ENCODE data around the gene TAAR5. TPM values are rescaled to one million over a fixed set of nuclear protein-coding genes. Genes with fewer than 3 reads are reported as not detected.

TAAR5 gene
- total RNA-seq, 4 donors from 2014 or later: not detected

GRCh38 chr6:132623106-132623845, 33.7 kb upstream of the TAAR5 start:
- no peak for TF ChIP-seq POLR2AphosphoS5 (IDR thresholded peaks at IDR 0.05)
- TF ChIP-seq EP300 (IDR thresholded peaks at IDR 0.05): no peak
- Histone ChIP-seq H3K9me3 (no peaks in the 10 kb centered on the region), H3K4me1 (no peaks in the 10 kb centered on the region), H3K4me3 (no peak overlapping the region), H3K27ac (no peak overlapping the region), H3K36me3 (no peaks in the 10 kb centered on the region), H3K27me3 (no peaks in the 10 kb centered on the region)
- DNase-seq (ENCODE audit: low spot score in 2 of 2): no peak
- WGBS: 51% methylated on average over 6 of the region's 6 CpGs

- H3K27me3 ChIP-seq: no peaks in the 10 kb centered on the region
- no peak overlapping the region for H3K4me3 ChIP-seq
- TF ChIP-seq POLR2A (IDR thresholded peaks at IDR 0.05) (no peak), CTCF (IDR thresholded peaks at IDR 0.05) (no peak), POLR2AphosphoS5 (IDR thresholded peaks at IDR 0.05) (no peak)
- no peaks in the 10 kb centered on the region for H3K4me1 ChIP-seq
- DNase-seq (ENCODE audit: low spot score in 2 of 2): no peak
- H3K27ac ChIP-seq: no peak overlapping the region
- no peaks in the 10 kb centered on the region for H3K9me3 ChIP-seq
- H3K36me3 ChIP-seq: no peaks in the 10 kb centered on the region
- WGBS: 24% methylated on average over 1 of the region's 1 CpG
These were observed 27.1 kb upstream of the TAAR5 start for GRCh38 chr6:132616677-132617076.

GRCh38 chr6:132614554-132614953, 25.0 kb upstream of the TAAR5 start:
- Histone ChIP-seq H3K9me3 (no peaks in the 10 kb centered on the region), H3K36me3 (no peaks in the 10 kb centered on the region), H3K27ac (no peak overlapping the region), H3K4me1 (no peaks in the 10 kb centered on the region), H3K27me3 (no peaks in the 10 kb centered on the region), H3K4me3 (no peak overlapping the region)
- 66% methylated on average over 7 of the region's 7 CpGs for WGBS
- DNase-seq (ENCODE audit: low spot score in 2 of 2): no peak
- no peak for TF ChIP-seq POLR2A (IDR thresholded peaks at IDR 0.05)

GRCh38 chr6:132612449-132613108, 23.0 kb upstream of the TAAR5 start:
- H3K27me3 ChIP-seq: no peaks in the 10 kb centered on the region
- no peaks in the 10 kb centered on the region for H3K4me1 ChIP-seq
- H3K4me3 ChIP-seq: no peak overlapping the region
- TF ChIP-seq CTCF (IDR thresholded peaks at IDR 0.05): no peak
- no peak for TF ChIP-seq POLR2AphosphoS5 (IDR thresholded peaks at IDR 0.05)
- no peak for TF ChIP-seq POLR2A (IDR thresholded peaks at IDR 0.05)
- TF ChIP-seq EP300 (IDR thresholded peaks at IDR 0.05): no peak
- H3K27ac ChIP-seq: no peak overlapping the region
- no peaks in the 10 kb centered on the region for H3K9me3 ChIP-seq
- no peaks in the 10 kb centered on the region for H3K36me3 ChIP-seq
- WGBS: 57% methylated on average over 4 of the region's 4 CpGs
- DNase-seq (ENCODE audit: low spot score in 2 of 2): no peak

GRCh38 chr6:132611616-132612015, 22.1 kb upstream of the TAAR5 start:
- H3K36me3 ChIP-seq: no peaks in the 10 kb centered on the region
- H3K4me1 ChIP-seq: no peaks in the 10 kb centered on the region
- no peaks in the 10 kb centered on the region for H3K9me3 ChIP-seq
- no peaks in the 10 kb centered on the region for H3K27me3 ChIP-seq
- WGBS: 85% methylated on average over 2 of the region's 2 CpGs
- no peak overlapping the region for H3K27ac ChIP-seq
- no peak overlapping the region for H3K4me3 ChIP-seq
- no peak for DNase-seq (ENCODE audit: low spot score in 2 of 2)
- no peak for TF ChIP-seq POLR2AphosphoS5 (IDR thresholded peaks at IDR 0.05)
- no peak for TF ChIP-seq CTCF (IDR thresholded peaks at IDR 0.05)
- no peak for TF ChIP-seq POLR2A (IDR thresholded peaks at IDR 0.05)
- TF ChIP-seq EP300 (IDR thresholded peaks at IDR 0.05): no peak

- 90% methylated on average over 5 of the region's 5 CpGs for WGBS
- H3K36me3 ChIP-seq: no peaks in the 10 kb centered on the region
- TF ChIP-seq EP300 (IDR thresholded peaks at IDR 0.05) (no peak), CTCF (IDR thresholded peaks at IDR 0.05) (no peak), POLR2A (IDR thresholded peaks at IDR 0.05) (no peak), POLR2AphosphoS5 (IDR thresholded peaks at IDR 0.05) (no peak)
- H3K27ac ChIP-seq: no peak overlapping the region
- no peaks in the 10 kb centered on the region for H3K4me1 ChIP-seq
- H3K27me3 ChIP-seq: no peaks in the 10 kb centered on the region
- no peak for DNase-seq (ENCODE audit: low spot score in 2 of 2)
- H3K4me3 ChIP-seq: no peak overlapping the region
- H3K9me3 ChIP-seq: no peaks in the 10 kb centered on the region
These were observed 18.1 kb upstream of the TAAR5 start for GRCh38 chr6:132607544-132608233.

Data from suprapubic skin (tissue), 4 donors.